BLaER1 (cell line): ENCODE measurements around the gene EIPR1.

ENCODE experiments used
- H3K27ac ChIP-seq: shearing (Covaris generic); formaldehyde crosslinking; 2 replicates; pipeline ENCODE4 v1.8.1; 2022
- H3K27me3 ChIP-seq: shearing (Covaris generic); formaldehyde crosslinking; 2 replicates; pipeline ENCODE4 v1.8.1; 2022
- H3K36me3 ChIP-seq: shearing (Covaris generic); formaldehyde crosslinking; 2 replicates; pipeline ENCODE4 v1.8.1; 2022
- H3K4me1 ChIP-seq: shearing (Covaris generic); formaldehyde crosslinking; 2 replicates; pipeline ENCODE4 v1.8.1; 2022
- H3K4me2 ChIP-seq: shearing (Covaris generic); formaldehyde crosslinking; 2 replicates; pipeline ENCODE4 v1.8.1; 2022
- H3K4me3 ChIP-seq: shearing (Covaris generic); formaldehyde crosslinking; 2 replicates; pipeline ENCODE4 v1.8.1; 2022
- H3K9ac ChIP-seq: shearing (Covaris generic); formaldehyde crosslinking; 2 replicates; pipeline ENCODE4 v1.8.1; 2022
- H3K9me3 ChIP-seq: shearing (Covaris generic); formaldehyde crosslinking; 2 replicates; pipeline ENCODE4 v1.8.1; 2022
- H4K20me1 ChIP-seq: shearing (Covaris generic); formaldehyde crosslinking; 2 replicates; pipeline ENCODE4 v1.8.1; 2022
- Cebpa-rat ChIP-seq: shearing (Covaris generic); IDR thresholded peaks from 2 replicates; pipeline ENCODE4 v1.8.1; 2022

EIPR1 gene

DNA sequence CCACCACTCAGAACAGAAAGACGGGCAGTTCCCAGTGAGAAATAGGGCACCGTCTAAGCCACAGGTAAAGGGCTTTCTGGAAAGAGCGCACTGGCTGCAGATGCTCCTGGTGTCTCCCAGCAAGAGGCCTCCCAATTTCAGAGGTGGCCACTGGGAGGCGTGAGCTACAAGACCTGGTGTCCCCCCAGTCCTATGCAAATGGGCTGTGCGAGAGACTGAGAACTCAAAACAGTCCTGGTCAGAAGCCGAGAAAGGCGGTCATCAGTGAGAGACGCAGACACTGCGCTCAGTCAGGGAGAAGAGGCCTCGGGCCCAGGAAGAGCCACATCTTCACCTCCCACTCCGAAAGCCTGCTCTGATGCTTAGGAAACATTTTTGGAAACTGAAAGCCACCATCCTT, 179.5 kb downstream of the EIPR1 start:
- H3K27ac ChIP-seq: peak overlapping the region; percentile 71
- no peaks in the 10 kb centered on the region for H3K27me3 ChIP-seq
- H3K9ac ChIP-seq: peak overlapping the region; percentile 58; the same call in 1 of the 2 replicates
- TF ChIP-seq Cebpa-rat: no peak
- H4K20me1 ChIP-seq: no peaks in the 10 kb centered on the region
- peak overlapping the region; percentile 88 for H3K4me2 ChIP-seq
- H3K4me3 ChIP-seq: peak overlapping the region; percentile 22
- H3K9me3 ChIP-seq: no peaks in the 10 kb centered on the region
- H3K4me1 ChIP-seq: peaks cover 62% of the 10 kb centered on the region
- H3K36me3 ChIP-seq: peaks cover 25% of the 10 kb centered on the region

DNA sequence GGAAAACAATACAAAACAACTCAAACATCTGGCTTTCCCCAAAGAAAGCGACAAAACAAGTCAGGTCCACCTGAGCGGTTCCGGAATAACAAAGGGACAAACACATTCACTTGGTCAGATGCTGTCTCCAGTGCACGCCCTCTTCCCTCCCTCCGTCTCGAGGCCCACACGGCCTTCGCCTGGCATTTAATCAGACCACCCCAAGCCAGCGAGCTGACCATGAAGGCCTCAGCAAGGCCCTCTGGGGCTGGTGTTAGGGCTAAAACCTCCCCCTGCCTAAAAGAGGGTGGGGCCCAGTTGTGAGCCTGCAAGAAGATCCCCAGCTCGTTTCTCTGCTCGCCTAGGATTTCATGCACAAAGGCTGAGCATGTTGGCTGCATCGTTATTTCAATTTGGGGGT, 180.3 kb downstream of the EIPR1 start:
- H3K4me3 ChIP-seq: peak overlapping the region; percentile 18
- H3K27ac ChIP-seq: peak overlapping the region; percentile 71
- H4K20me1 ChIP-seq: no peaks in the 10 kb centered on the region
- H3K27me3 ChIP-seq: no peaks in the 10 kb centered on the region
- H3K4me2 ChIP-seq: peak overlapping the region; percentile 88
- no peak for TF ChIP-seq Cebpa-rat
- peaks cover 30% of the 10 kb centered on the region for H3K36me3 ChIP-seq
- H3K9ac ChIP-seq: peak overlapping the region; percentile 58
- no peaks in the 10 kb centered on the region for H3K9me3 ChIP-seq
- H3K4me1 ChIP-seq: peaks cover 68% of the 10 kb centered on the region

DNA sequence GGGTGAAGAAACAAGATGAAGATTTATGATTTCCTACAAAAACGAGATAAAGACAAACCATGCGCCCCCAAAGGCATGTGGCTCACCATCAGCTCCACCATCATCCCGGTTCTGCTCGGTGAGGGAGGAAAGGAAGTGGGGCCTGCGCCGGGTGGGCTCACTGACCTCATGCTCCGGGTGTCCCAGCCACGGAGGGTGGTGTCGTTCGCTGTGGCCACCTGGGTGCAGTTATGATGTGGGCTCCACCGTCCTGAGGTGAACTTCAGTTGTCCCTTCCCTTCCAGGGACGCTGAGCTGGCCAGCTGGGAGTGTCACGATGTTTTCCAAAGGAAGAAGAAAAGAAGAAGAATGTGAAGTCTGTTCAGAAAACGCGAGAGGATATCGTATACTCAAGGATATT, 180.9 kb downstream of the EIPR1 start:
- Histone ChIP-seq H3K36me3 (peaks cover 36% of the 10 kb centered on the region), H3K4me3 (peak overlapping the region; percentile 18), H3K27ac (peak overlapping the region; percentile 71; the same call in 1 of the 2 replicates), H4K20me1 (no peaks in the 10 kb centered on the region), H3K27me3 (no peaks in the 10 kb centered on the region), H3K4me1 (peaks cover 72% of the 10 kb centered on the region), H3K4me2 (peak overlapping the region; percentile 88), H3K9me3 (no peaks in the 10 kb centered on the region), H3K9ac (0 out of 2 replicates have a peak overlapping the region, but pooled peaks have one; percentile 58)
- TF ChIP-seq Cebpa-rat: no peak

DNA sequence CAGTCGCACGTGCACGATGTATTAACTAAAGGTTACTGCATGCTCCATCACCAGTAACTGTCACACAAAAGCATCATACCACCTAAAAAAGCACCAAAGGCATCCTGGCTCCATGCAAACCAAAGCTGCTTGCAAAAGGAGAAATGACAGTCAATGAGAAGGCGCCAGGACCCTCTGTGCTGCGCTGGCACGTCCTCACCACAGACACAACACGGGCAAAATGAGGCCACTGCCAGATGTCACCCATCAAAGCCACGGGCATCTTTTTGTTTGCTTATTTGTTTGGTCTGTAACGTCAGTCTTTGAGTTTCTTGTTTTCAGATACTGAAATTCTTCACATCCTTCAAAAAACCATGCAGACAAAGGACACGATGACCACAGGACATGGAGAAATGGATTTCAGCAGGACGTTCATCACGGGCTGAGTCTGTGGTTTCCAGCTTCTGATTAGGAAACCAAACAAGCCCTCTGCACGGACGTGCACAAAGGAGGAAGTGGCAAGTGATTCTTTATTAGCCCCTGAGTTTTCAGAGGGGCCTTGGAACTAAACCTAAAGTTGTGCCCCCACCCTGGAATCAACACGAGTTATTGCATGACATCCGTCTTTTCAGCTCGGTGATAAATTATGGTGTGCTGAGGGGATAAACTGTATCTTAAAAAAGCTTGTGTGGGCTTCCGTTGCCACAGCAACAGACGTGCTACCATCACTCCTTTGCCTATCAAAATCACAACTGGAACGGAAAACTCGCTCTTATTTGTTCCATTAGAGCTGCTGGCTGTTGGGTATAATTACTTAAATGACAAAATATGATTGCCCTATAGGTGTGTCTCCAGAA, 181.8 kb downstream of the EIPR1 start:
- Histone ChIP-seq H3K4me2 (peak overlapping the region; percentile 88), H3K27me3 (no peaks in the 10 kb centered on the region), H3K9ac (no peak overlapping the region), H4K20me1 (no peaks in the 10 kb centered on the region), H3K4me3 (peak overlapping the region; percentile 18), H3K4me1 (peaks cover 72% of the 10 kb centered on the region), H3K27ac (peak overlapping the region; percentile 71; the same call in 1 of the 2 replicates), H3K9me3 (no peaks in the 10 kb centered on the region), H3K36me3 (peaks cover 38% of the 10 kb centered on the region)
- no peak for TF ChIP-seq Cebpa-rat

DNA sequence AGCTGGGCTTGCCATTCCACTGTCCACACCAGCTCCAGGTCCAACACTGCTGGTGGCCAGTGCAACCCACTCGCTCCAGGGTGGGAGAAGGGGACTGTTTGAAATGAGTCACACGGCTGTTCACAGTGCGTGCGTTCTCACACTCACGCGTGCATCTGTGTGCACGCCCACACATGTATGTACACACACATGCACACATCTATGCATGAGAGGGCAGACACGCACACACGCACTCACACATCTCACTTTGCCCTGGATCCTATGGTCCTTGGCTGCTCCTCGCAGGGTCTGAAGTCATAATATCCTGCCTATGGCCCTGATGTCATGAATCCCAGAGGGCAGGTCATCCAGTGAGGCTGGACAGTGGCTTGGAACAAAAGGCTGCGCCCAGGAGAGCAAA, 182.8 kb downstream of the EIPR1 start:
- Histone ChIP-seq H3K4me3 (no peak overlapping the region), H3K9ac (0 out of 2 replicates have a peak overlapping the region, but pooled peaks have one; percentile 19), H3K9me3 (no peaks in the 10 kb centered on the region), H4K20me1 (no peaks in the 10 kb centered on the region), H3K4me1 (peaks cover 80% of the 10 kb centered on the region), H3K4me2 (peak overlapping the region; percentile 88), H3K27ac (peak overlapping the region; percentile 55; the same call in 1 of the 2 replicates), H3K36me3 (peaks cover 47% of the 10 kb centered on the region), H3K27me3 (no peaks in the 10 kb centered on the region)
- no peak for TF ChIP-seq Cebpa-rat

DNA sequence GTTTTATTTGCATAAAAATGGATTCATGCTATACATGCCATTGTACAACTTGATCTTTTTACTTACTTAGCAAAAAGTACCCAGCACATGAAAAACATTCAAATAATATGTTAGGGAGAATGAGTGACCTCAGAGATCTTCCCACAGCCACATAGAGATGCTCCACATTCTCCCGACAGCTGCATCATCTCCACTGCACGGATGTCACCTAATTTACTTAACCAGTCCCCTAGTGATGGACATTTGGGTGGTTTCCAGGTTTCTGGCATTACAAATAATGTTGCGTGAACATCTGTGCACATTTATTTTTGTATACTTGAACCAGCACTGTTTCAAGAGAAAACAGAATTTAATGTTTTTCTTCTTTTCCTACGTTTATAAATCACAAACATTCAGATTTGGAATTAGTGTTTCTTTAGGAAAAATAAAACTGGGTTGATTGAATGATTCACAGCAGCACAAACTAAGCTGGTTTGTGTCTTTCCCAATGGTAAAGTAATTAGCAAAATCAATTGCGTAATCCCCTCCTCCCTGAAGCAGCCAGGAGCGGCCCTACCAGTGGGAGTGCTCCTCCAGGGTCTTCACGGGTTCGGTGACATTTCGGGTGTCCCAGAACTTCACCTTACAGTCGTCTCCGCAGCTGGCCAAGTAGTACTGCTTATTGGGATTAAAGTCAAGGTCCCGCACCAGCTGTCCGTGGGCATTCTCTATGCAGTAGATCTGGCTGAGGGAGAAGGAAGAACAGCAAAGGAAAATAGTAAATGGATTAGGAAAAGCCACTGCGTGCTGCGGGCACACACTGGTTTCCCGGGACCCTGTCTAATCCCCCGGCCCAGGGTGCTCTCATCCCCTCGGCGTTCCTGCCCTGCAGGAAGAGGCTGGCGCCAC, 183.9 kb downstream of the EIPR1 start:
- no peaks in the 10 kb centered on the region for H4K20me1 ChIP-seq
- no peak overlapping the region for H3K9ac ChIP-seq
- peaks cover 82% of the 10 kb centered on the region for H3K4me1 ChIP-seq
- peak overlapping the region; percentile 88 for H3K4me2 ChIP-seq
- H3K27me3 ChIP-seq: no peaks in the 10 kb centered on the region
- peak; percentile 92 for TF ChIP-seq Cebpa-rat
- H3K4me3 ChIP-seq: no peak overlapping the region
- H3K27ac ChIP-seq: no peak overlapping the region; the same call in 1 of the 2 replicates
- peaks cover 58% of the 10 kb centered on the region for H3K36me3 ChIP-seq
- H3K9me3 ChIP-seq: no peaks in the 10 kb centered on the region

DNA sequence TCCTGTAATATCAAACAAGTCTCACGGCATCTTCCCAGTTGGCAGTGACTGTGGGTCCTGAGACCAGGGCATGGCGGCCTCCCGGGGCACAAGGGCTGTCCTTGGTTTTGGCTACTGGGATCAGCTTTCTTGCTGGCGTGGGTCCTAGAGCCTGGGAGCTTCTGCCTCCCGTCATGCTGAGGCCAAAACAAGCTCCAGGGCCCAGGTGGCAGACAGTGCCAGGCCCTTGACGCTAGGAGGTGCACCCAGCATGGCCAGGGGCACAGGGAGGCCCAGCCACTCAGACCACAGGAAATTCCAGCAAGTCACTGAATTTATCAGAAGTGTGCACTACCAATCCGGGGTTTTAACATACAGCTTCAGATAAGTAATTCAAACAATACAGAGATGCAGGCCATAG, 184.7 kb downstream of the EIPR1 start:
- Histone ChIP-seq H4K20me1 (no peaks in the 10 kb centered on the region), H3K27me3 (no peaks in the 10 kb centered on the region), H3K4me2 (peak overlapping the region; percentile 45), H3K4me3 (no peak overlapping the region), H3K27ac (no peak overlapping the region), H3K9ac (no peak overlapping the region), H3K9me3 (no peaks in the 10 kb centered on the region), H3K36me3 (peaks cover 64% of the 10 kb centered on the region), H3K4me1 (peaks cover 75% of the 10 kb centered on the region)
- no peak for TF ChIP-seq Cebpa-rat

DNA sequence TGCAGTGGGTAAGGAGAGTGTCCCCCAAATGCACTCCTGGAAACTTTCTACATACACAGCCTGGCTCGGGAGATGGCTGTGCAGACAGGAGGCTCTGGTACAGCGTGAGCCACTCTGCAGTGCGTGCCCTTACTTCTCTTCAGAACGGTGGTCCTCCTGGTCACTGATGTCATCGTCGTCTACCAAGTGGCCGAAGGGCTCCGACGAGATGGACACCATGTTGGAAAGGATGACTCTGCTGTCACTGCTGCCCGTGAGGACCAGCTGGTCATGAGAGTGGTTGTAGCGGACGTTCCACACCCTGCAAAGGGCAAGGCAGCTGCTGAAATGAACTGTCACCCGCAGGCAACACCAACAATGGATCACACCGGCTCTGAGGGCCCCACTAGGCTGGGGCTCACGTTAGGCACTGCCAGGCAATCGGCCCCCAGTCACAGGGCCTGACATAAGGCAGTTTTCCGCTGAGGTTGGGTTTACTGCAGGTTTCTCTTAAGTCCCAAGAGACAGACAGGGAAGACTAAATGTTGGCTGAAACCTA, 185.3 kb downstream of the EIPR1 start:
- H3K27ac ChIP-seq: no peak overlapping the region
- no peak for TF ChIP-seq Cebpa-rat
- H3K4me1 ChIP-seq: peaks cover 69% of the 10 kb centered on the region
- H3K36me3 ChIP-seq: peaks cover 64% of the 10 kb centered on the region
- no peak overlapping the region for H3K4me3 ChIP-seq
- H3K9me3 ChIP-seq: no peaks in the 10 kb centered on the region
- no peaks in the 10 kb centered on the region for H4K20me1 ChIP-seq
- H3K4me2 ChIP-seq: peak overlapping the region; percentile 45
- no peaks in the 10 kb centered on the region for H3K27me3 ChIP-seq
- no peak overlapping the region for H3K9ac ChIP-seq

DNA sequence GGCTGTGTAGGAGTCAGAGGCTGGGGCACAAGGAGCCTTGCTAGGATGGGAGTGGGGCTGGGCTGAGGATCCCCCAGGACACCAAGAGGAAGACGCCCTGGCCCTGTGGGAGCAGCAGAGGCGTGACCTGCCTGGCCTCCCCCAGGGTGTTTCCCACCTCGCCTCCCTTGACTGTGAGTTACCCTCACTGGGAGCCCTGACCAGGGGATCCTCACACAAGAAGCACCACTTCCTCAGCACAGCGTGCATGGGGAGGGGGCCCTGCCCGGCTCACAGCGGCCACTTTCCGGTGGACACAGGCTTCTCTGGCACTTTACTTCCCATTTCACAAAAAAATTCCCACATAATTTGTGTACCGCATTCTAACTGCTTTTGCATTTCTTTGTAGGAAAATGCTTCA, 187.7 kb downstream of the EIPR1 start:
- H3K36me3 ChIP-seq: peaks cover 69% of the 10 kb centered on the region
- H4K20me1 ChIP-seq: no peaks in the 10 kb centered on the region
- H3K9ac ChIP-seq: no peak overlapping the region
- H3K4me3 ChIP-seq: no peak overlapping the region
- peaks cover 45% of the 10 kb centered on the region for H3K4me1 ChIP-seq
- peak overlapping the region; percentile 68 for H3K4me2 ChIP-seq
- TF ChIP-seq Cebpa-rat: no peak
- peak overlapping the region; percentile 37 for H3K27ac ChIP-seq
- H3K27me3 ChIP-seq: no peaks in the 10 kb centered on the region
- H3K9me3 ChIP-seq: no peaks in the 10 kb centered on the region
